NCI-H2196 (cell line): ENCODE results near the gene ZHX3.

Source experiments
- DNase-seq: peaks from one replicate; lab custom pipeline; 2025; ENCODE audit not compliant: unreplicated experiment; lab: John Stamatoyannopoulos, UW

ZHX3 gene

DNA sequence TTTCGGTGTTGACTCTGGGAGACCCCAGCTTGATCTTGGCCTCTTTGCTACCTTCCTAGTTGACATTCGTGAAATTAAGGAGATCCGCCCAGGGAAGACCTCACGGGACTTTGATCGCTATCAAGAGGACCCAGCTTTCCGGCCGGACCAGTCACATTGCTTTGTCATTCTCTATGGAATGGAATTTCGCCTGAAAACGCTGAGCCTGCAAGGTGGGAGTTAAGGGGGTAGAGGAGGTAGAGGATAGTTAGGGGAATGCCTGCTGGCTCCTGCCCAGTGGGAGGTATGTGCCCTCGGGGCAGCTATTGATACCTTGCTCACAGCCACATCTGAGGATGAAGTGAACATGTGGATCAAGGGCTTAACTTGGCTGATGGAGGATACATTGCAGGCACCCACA, 158.0 kb downstream of the ZHX3 start:
- no peak for DNase-seq

DNA sequence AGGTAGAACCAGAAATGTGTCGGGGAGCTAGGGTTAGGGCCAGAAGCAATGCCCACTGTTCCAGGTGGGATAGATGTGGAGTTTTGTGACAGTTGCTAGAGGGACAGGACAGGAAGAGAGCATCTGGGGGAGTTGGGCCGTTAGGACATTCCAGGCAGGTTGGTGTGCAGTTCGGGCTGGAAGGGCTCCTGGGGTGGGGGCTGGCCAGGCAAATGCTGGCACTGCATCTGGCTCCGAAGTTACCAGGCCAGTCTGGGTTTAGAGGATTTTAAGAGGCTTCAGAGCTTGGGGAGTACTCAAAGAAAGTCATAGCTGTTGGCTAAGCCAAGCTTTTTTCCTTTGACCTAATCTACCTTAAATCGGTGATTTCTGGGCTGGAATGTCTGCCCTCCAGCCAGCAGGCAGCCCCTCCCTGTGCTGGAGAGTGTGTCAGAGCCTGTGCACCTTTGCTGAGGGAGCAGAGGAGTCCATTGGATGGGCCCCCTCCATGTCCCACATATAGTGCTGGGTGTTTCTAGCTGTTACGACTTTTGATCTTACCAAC, 159.4 kb downstream of the ZHX3 start:
- no peak for DNase-seq

DNA sequence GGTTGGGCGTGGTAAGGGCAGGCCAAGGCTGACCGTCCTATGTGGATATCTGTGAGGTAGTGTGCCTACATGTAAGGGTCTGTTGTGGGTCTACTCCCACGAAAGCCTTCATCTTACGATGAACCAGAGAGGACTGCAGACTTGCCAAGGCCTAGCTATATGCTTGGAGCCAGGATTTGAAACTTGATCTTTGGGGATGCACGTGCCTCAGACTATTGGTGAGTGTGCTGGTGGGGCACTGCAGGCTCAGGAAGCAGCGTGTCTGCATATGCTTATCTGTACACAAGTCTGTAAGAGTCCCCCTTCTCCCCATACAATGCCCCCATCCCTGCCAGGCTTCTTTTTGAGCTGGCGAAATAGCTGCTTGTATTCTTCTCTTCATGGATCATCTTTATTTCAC, 162.3 kb downstream of the ZHX3 start:
- DNase-seq: no peak

DNA sequence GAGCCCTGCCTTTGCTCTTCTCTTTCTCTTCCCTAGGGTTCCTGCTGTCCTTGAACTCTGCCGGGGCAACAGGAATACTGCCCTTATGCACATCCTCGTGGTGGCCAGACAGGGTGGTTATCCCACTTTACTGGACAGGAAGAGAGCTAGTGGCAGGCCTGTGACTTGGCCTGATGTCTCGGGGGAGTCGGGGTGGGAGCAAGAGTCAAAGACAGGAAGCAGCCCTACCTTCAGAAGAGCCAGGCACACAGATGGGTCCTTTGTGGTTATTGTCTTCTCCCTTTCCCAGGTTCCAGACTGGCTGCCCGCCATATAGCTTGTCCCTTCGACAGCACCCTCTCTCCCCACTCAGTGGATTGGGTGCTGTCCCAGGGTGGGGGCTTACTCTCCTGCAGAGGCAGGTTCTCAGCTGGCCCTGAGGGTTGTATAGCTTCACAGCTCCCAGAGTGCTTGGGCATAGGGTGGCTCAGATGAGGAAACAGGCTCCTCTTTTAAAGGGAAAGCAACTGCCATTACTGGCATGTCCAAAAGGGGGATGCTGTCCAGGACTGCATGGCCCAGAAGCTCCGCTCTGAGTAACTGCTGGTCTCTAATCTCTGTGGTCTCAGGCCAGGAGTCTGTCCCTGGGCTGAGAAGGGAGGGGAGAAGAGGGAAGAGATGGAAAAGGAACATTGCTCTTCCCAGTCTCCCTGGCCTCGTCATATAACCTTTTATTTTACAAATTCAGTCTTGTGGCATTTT, 162.9 kb downstream of the ZHX3 start:
- no peak for DNase-seq

DNA sequence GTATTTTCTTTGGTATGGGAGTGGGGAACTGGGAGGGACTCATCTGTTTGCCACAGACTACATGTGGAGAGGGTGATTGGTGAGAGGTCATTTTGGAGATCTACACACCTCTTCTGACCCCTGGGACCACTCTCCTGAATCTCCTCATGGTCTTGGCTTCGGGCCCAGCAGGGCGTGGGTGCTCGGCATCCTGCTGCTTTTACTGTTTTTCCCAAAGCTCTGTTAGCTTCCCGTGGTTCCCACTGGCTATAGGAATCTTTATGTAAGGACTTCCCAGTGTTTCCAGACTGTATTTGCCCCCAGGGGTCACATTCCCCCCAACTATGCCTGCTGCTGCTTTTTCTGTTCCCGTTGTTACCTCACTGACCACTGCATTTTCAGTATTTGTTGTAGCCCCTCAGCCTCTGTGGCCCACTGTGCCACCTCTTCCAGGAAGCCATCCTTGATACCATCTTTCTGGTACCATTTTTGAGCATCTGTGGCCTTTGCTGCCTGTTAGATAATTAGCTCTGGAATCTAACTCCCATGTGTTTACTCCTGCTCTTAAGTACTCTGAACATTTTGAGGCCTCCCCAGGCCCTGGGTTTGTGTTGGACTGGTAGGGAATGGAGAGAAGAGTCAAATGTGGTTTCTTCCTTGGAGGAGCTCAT, 165.3 kb downstream of the ZHX3 start:
- no peak for DNase-seq

DNA sequence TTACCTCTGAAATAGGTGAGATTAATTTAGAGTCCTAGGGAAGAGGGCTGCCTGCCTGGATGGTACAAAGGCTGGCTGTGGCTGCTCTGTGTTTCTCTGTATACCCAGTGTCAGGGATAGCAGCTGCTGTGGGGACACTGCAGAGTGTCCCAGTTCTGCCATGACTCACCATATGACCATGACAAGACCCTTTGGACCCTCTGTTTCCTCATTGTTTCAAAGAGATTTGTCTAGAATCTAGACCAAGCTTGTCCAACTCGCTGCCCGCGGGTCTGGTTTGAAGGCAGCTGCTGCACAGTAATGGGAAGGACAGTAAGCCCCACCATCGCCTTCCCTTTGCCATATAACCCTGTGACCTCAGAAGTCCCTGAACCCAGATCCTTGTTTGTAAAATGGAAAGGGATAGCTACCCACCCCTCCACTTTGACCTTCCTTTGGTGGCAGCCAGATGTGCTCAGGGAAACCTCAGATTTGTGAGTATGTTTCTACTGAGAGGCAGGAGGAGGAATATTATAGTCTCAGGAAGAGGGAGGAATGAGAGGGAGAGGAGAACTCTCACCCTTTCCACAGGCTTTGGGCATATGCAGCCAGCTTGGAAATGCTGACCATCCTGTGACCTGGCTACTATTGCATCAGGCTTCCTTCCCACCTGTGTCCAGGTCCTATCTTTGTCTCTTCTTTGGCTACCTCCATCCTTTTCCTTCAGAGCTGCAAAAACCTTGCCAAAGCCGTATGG, 166.2 kb downstream of the ZHX3 start:
- DNase-seq: no peak

DNA sequence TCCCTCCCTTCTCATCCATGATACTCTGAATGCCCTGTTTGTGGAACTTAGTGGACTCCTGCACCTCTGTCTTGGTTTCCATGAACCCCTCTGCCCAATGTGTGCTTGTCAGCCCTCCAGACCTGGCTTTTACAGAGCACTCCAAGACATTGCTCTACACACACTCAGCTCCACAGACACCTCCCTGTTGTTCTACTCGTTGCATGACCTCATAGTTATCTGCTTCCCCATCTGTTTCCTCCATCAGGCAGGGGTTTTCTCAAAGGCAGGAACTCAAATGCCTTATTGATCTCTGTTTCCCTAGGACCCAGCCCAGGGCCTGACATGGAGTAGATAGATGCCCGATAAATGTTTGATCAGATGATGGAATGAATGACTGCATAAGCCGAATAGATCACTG, 166.9 kb downstream of the ZHX3 start:
- DNase-seq: no peak

DNA sequence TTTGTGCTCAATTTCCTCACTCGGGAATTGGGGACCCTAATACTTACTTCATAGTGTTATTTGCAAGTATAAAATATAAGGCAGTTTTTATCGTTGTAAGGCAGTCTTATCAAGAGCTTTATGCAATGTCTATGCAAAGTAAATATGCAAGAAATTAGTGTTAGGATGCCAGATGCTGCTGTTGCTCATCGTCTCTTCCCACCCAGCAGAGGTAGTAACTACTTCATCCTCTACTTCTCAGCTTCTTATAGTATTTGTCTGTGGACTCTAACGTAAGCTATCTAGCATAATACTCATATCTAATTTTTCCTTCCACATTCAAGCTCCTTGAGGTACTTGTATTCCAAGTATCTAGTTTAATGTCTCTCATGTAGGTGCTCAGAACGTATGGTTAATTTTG, 168.6 kb downstream of the ZHX3 start:
- no peak for DNase-seq

DNA sequence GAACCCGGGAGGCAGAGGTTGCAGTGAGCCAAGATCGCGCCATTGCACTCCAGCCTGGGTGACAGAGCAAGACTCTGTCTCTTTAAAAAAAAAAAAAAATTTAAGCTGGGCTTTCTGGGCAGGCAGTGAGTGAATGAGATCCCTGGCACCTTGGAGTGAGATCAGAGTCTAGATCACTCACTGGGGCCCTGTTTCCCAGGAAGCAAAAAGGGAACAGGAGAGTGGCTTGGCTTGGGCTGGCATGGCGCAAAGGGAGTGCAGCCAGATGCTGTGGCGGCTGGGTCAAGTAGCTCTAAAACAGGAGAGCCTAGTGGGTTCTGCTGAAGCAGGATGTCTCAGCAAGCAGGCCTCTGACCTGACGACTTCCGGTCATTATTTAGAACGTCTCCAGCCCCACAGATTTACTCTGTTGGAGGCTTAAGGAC, 169.8 kb downstream of the ZHX3 start:
- peak; percentile 15 for DNase-seq

DNA sequence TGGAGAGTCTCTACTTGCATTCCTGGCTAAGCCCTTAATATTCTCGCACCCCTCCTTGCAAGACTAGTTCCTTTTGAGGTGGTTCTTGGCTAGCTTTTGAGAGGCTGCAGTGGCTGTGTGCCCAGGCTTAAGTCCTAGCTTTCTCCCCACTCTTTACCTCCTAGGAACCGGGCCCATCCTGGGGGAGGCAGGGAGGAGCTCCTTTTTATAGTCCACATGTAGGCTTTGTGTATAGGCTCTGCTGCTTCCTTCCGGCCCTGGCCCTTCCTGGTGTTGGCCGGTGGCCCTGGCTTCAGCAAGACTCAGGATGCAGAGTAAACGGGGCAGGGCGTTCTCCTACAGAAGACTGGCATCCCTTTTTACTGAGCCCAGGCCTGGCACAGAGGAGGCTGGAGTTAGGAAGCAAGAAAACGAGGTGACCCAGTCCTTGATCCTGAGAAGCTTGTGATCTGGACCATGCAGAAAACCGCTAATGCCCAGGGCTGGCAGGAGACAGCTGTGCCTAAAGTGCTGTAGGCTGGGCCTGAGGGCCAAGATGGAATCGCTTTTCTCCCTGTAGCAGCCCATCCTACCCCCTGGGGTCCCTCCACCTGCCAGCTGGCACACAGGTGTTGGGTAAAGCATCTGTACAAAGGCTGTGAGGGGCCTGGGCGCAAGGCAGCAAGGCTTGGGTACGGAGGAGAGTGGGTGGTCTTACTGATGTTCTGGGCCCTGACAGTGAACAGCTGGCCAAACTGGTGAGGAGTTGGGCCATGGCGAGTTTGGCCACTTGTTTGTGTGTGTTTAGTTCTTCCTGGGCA, 171.5 kb downstream of the ZHX3 start:
- no peak for DNase-seq

DNA sequence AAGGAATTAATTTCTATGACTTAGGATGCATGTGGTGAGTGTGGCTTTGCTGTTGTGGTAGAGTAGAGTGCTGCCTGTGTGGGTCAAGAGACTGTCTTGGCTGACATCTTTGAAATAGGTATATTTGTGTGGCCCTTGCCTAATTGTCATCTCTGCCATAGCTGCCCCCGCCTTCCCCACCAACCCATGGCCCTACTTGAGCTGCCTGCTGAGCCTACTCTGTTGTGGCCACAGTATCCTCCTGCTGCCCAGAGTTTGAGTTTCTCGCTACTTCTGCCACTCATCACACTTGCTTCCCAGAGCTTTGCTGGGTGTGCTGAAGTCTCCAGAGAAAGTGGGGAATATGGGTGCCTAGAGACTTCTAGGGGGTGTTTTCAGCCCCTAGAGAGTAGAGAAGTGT, 172.2 kb downstream of the ZHX3 start:
- no peak for DNase-seq

DNA sequence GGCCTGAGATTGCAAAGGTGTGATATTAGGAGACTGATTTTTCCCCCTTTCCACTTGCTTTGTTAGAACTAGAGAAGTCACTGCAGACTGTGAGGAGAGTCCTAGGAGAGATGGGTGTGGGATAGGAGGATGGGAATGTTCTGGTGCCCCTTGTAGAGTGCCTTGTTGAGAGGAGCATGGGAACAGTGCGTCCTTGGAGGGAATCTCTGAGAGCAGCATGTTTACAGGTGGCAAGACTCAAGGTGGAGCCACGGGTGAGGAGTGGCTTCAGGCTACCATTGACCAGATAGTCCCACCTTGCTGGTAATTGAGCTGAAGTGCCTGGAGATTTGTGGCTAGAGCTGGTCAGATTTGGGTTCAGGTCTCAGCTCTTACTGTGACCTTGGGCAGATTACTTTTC, 174.2 kb downstream of the ZHX3 start:
- no peak for DNase-seq

DNA sequence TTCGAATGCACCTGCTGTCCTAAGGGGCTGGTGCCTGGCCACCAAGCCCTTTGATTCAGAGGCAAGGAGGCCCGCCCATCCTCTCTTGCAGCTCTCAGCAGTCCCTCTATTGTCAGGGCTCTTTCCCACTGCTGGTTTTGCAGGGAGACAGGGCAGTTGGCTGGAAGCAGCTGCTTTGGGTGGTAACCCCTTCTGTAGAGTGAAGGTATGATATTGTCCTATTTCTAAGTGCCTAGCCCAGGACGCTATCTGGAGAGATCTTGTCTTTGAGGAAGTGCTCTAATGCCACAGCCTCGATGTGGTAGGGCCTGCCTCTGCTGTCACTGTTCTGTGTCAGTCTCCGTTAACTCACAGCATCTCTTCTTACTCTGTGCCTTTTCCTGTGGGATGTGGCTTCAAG, 174.6 kb downstream of the ZHX3 start:
- DNase-seq: no peak

DNA sequence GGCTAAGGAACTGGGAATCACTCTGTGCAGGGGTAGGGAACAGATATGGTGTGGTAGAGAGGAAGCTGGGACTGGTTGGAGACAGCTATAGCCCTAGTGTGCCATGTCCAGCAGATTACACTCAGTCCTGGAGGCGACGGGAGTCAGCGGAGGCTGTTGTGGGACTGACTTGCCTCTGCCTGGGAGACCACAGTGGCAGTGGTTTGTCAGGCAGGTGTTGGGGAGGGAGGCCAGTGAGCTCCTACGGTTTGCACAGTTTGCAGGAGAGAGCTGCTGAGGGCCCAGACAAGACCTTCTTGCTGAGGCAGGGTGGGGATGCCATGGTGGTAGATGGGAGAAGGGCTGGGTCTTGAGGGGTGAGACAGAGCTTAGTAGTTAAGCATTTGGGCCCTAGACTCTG, 175.3 kb downstream of the ZHX3 start:
- DNase-seq: no peak

DNA sequence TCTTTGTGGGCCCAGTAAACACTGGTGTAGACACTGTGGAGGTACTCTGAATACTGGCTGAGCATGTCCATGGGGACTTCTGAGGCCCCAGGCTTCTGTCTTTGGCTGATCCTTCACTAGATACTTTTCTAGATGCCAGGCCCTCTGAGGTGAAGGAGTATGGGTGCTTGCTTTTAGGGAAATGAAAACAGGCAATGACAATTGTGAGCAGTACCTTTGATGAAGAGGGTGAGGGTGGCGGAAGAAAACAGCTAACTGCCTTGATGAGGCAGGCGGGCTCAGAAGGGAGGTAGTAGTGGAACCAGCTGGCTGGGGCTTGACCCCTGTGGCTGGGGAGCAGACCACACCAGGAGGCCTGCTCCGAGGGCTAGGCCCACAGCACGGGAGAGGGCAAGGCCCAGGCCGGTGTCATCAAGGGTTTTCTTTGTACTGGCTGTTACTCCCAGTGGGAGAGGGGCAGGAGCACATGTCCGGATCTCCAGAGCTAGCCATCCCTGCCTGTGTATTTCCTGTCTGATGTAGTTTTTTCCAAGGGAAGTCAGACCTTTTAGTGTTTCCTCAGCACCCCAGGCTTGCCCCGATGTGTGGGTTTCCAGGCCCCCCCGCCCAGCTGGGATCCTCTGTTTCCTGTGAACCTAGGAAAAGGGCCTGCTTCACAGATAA, 176.2 kb downstream of the ZHX3 start:
- no peak for DNase-seq

DNA sequence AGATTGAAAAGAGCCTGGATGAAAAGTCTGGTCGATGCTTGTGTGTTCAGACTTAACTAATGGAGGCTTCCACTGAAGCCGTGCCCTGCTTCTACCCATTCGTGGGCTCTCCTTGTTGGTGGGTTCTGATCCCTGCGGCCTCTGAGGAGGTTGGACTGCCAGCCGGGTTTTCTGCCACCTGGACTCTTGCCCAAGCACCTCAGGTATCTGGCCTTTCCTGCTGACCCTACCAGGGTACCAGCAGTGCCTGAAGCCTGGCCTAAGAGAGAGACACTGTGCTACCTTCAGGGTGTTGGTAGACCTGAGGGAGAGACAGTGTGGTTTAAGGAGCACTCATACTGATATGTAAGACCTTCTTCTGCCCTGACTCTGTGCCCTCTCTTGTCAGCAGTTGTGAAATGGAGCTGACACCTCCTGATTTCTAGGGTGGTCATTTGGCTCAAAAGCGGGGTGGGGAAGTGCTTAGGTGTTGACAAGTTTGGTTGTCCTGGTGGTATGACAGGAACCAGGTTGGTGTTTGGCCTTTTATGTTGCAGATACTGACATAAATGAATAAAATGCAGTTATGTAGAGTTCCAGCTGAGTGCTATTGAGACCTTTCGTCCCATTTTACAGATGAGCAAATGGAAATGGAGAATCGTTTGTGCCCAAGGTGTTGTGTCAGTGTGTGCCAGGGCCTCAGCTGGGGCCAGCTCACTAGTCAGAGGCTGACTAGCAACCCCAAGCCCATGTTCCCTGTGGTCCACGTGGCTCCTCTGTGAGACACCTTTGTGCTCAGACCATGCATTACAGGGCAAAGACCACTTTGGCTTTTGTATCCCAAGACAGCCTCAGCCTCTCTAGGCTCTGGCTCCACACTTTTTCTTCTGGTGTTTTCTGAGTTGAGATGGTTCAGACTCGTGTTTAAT, 177.1 kb downstream of the ZHX3 start:
- DNase-seq: no peak

DNA sequence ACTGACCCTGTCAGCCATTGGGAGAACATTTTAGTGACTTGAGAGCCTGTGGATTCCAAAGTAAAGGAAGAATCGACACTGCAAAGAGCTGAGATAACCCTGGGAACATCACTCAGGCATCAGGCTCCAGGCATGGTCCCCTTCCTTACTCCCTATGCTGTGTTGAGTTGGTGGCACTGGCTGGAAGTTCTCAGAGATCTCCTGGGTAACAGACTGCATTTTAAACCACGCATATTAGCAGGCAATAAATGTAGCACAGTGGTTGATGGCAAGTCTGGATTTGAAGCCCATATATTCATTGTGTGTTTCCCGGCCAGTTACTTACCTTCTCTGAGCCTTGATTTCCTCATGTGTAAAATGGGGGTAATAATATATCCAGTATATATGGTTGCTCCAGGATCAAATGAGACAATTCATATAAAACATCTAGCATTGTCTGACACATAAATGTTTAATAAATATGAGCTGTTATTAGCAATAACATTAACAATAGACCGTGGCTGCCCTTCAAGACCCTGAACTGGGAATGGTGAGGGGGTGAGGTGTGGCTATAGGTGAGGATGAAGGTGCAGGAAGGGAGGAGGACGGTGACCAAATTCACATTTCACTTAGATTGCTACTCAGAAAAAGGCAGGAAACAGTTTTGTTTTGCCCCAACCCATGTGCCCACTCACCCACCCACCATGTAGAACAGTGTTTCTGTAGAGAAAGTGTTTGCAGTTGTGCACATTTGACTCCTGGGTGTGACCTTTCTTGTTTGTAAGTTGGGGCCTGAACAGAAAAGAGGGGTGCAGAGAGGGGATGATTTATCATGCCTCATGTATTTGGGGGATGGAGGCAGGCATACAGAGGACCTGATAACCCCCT, 178.1 kb downstream of the ZHX3 start:
- DNase-seq: no peak

DNA sequence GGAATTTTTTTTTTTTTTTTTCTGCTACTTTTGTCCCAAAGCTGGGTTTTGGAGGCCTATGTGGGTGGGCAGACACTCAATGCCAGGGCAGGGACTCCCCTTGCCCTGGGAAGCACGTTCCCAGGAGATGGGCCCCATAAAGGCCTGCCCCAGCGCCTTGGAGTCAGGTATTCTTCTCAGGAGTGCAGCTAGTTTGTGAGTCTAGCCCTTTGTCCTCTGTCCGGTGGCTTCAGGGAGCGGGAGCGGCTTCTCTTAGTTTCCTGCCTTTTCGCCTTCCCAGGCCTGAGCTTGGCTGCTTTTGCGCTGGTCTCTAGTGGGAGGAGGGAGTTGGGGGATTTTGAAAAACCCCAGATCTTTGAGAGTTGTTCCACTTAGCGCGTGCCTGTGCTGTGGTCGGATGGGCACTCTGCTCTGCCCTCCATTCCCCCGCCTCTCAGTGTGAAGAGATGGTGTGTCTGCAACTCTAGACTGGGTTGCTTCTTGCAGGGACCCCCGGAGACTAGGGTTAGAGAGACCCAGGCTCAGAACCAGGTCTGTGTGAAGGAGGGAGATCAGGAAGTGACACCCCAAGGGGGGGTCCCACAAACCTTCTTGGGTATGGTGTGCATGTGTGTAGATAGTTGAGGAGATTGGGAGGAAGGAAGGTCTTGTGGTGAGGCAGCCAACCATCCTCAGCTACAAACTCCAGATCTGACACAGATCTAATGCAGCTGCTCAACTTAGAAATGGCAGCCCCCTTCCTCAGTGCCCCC, 178.9 kb downstream of the ZHX3 start:
- DNase-seq: no peak
